ENCODE results near the gene PCK1. TPM values are rescaled to one million over a fixed set of nuclear protein-coding genes. Genes with fewer than 3 reads are reported as not detected.

PCK1 gene
- total RNA-seq, 1 donor from 2014 or later: 331 TPM

Other genes with a start within 250 kb of the PCK1 start
- gene SPO11, start 231.3 kb upstream of the PCK1 start, total RNA-seq: not detected
- gene RAE1, start 209.9 kb upstream of the PCK1 start, total RNA-seq: 18.0 TPM
- 16.9 TPM for gene RBM38, start 169.7 kb upstream of the PCK1 start, total RNA-seq
- gene CTCFL, start 36.0 kb upstream of the PCK1 start, total RNA-seq: 0.16 TPM
- 0.26 TPM for gene ZBP1, start 59.3 kb downstream of the PCK1 start, total RNA-seq
- gene PMEPA1, start 148.9 kb downstream of the PCK1 start, total RNA-seq: 90.0 TPM